ENCODE data around the gene RPL31.

RPL31 gene

DNA sequence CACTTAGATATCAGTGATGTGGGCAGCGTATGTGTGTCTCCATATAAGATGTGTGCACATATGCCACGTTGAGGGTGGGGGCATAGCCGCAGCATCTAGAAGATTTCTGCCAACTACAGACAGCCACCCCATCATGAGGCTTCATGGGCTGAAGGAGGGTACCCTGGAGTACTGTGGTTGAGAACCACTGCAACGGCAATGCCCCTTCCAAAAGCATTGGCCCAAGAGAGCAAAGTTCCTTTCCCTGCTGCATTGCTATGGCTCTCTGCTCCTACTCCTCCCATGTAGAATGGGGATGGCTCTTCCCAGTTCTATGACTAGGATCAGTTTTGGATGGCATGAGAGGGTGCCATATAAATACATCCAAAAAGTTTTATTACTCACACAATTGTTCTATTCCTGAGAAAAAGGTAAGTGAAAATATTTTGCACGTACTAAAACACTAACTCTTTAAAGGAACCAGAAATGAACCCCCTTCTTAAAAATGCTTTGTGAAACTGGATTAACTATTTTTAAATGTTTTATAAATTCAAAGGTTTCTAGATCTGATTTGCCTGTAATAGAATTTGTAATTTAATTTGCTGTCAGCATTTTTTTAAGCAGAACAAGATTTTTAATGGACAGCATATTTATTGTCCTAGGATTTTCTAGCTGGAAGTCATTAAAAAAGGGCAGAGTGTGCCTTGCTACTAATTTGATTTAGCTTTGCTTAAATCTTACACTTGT is 4.4 kb upstream of the RPL31 start:
- no peak for DNase-seq

DNA sequence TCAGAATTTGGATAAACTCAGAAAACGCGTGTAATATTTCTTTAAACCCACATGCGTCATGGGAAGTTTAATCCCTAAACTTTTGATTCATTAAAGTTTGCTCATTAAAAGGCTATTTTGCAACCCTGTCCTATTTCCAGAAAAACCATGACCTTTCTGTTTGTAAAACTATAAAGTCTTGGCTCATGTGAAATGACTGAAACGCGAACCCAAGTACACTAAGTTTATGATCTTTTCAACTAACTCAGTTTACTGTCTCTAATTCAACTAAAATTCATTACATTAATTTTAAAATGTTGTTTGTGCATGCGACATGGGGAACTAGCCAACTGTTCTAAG is 3.9 kb upstream of the RPL31 start:
- no peak for DNase-seq

DNA sequence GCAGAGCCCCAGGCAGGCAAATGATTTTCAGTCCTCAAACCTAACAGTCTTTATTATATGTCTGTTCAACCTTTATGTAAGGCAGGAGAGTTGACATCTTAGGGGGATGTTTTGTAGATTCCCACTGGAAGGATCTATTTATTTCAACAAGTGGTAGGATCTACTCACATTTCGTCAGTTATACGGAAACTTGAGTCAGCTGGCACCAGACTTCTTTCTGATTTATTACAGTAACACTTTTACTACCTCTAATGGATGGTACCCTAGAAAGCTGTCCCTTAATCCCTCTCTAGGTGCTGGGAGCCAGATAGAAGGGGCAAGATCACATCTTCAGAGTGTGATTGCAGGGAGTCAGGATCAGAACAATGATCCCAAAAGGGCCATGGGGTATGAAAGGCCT is 2.1 kb upstream of the RPL31 start:
- no peak for DNase-seq

DNA sequence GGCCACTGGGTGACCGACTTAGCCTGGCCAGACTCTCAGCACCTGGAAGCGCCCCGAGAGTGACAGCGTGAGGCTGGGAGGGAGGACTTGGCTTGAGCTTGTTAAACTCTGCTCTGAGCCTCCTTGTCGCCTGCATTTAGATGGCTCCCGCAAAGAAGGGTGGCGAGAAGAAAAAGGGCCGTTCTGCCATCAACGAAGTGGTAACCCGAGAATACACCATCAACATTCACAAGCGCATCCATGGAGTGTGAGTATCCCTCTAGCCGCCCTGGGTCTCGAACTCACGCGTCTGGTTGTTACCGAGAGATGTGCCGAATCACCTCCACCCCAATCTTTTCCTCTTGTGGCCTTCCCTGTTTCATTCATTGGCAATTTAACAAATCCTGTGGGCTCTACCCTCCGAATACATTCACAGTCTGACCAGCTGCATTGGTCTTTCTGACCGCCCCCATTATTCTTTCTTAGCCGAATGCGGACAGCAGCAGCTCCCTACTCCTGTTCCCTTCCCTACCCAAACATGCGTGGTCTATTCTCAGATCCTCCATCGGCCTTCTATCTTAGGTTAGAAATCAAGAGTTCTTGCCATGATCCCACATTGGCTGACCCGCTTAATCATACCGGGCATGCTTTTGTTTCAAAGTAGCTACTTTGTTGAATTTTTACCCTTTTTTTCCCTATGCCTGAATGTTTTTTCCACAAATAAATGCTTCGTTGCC is 631 bp downstream of the RPL31 start:
- peak; percentile 14 for DNase-seq

DNA sequence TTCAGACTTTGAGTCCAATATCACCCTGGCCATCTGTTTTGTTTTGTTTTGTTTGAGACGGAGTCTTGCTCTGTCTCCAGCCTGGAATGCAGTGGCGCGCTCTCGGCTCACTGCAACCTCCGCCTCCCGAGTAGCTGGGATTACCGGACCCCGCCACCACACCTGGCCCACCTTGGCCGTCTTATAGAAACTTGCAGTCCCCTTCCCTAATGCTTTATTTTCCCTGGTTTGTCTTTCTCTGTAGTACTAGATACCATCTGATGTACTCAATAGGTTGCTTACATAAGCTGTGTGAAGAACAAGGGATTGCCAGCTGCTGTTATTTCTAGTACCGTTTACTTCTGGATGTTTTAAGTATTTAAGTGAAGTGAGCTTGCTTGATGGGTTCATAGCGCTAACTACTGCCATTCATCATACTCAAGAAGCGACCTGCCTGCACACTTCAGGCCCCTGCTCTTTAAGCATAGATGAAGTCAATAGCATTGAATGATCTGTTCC is 1.2 kb downstream of the RPL31 start:
- no peak for DNase-seq

DNA sequence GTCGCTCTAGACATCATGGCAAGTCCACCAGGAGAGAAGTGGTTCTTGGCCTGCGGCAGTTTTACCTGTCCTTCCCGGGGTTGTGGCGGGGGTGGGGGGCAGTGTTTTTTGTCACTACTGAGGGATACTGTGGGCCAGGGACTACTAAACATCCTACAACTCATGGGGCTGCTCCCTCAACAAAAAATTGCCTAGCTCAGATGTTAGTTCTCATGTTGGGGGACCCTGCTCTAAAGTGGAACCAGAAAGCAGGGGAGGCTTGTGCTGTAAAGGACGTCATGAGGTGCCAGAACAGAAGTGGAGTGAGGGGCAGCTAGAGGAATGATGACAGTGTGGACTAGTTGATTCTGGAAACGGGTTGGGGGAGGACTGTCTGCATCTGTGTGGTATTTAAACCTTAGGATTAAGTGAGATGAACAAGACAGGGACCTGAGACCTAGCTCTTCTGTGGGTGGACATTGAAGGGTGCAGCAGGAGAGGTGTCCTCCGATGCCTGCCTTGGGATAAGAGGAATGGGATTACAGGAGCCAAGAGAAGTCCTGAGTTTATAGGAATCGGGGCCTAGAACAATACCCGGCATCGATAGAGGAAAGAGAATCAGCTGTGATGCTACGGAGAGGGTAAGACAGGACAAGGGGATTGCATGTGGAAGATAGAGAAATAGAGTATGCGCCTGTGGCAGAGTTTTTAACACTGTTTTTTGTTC is 2.7 kb downstream of the RPL31 start:
- DNase-seq: no peak

DNA sequence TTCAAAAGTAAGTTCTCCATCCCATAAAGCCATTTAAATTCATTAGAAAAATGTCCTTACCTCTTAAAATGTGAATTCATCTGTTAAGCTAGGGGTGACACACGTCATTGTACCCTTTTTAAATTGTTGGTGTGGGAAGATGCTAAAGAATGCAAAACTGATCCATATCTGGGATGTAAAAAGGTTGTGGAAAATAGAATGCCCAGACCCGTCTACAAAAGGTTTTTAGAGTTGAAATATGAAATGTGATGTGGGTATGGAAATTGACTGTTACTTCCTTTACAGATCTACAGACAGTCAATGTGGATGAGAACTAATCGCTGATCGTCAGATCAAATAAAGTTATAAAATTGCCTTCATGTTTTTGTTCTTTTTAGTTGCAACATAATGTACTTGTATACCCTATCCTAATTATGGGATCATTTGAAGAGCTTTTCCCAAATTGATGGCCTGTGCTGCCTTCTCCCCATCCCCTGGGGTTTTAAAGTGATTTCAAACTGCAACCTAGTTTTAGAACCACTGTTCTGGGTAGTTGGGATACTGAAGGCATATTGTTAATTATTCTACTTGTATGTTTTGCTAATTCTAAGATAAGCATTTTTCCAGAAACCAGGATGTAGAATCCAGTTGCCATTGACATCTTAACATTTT is 4.1 kb downstream of the RPL31 start:
- DNase-seq: no peak

DNA sequence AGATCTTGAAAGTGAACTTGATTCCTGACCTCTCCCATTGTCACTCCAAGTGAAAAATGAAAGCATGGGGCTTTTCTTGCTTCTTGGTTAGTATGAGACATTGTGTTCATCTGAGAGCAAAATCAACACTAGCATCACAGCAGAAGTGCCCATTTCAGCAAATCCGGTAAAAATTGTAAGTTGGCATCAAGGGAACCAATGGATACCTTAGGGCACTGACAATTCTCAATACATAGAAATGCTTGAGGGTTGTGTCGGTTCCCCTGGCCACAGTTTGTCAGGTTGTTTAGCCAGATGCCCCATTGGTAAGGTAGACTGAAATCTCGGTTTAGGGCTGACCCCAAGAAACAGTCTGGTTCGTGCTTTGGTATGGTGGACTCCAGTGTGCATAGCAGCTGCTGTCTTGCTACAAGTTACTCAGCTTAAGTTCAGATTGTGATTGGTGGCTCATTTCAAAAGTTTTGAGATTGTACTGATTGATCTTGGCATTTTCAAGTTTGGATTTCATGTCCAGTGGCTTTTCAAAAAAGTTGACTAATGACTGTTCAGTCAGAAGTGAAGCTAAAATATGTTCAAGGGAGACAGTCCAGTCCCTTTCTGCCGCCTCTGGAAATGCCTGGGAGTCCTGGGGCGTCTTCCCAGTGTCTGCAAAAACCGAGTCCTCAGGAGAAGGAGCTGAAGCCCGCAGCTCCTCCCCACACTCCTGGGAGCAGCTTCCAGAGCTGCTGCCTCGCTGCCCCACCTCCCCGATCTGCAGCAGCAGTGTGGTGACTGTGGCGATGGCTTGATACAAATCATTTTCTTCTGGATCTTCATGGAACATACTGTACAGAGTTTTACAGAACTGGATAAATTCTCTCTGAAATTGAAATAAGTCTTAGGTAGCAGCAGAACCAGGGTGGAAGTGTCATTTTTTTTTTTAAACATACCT is 5.6 kb downstream of the RPL31 start:
- DNase-seq: peak; percentile 15

DNA sequence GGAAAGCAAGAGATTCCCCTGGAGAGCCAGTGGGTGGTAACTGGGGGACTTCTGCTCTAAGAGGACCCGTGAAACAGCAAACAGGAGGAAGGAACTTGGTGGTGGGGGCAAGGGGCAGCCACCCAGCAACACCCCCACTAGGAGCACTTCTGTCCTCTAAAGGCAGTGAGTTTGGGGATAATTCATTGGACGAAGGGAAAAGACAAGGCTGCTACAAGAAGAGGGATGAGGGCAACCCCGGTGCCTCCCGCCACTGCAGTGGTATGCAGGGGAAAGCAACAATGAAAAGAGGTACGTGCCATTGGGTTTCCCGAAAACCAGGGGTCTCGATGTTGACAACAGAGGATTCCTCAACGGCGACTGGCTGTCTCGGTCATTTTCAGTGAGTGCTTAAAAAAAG is 9.1 kb downstream of the RPL31 start:
- DNase-seq: no peak

DNA sequence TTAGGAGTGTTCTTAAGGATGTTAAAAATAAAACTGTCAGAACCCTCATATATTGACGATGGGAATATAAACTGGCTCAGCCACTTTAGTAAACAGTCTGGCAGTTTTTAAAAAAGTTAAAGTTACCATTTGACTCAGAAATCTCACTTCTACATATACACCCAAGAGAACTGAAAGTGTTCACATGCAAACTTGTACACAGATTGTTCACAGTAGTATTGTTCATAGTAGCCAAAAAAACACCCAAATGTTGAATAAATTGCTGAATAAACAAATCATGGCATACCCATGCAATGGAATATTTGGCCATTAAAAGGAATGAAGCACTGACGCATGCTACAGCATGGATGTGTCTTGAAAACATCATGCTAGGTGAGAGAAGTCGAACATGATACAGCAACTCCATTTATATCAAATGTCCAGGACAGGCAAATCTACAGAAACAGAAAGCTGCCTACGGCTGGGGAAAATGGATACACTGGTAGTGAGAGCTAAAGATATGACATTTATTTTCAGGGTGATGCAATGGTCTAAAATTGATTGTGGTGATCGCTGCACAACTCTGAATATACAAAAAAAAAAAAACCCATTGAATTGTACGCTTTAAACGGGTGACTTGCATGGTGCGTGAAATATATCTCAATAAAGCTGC is 10.1 kb downstream of the RPL31 start:
- no peak for DNase-seq

DNA sequence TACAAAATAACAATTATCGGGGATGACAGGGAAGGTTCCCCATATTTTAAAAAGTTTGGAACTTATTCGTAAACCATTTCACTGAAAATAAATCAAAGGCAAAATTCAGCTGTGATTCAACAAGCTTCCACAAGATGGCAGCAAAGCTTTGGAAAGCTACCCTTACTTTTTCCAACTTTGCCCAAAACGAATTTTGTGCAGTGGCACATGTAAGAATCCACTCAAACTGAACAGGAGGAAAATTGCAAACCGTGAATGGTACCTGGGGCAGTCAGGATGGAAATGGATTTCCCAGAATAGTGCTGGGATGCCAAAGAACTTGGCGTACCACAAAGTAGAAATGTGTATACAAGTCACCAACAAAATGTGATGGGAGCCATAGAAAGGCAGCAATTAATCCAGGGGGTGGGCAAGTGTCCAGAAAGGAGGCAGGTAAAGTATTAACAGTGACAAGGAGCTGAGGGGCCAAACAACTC is 10.7 kb downstream of the RPL31 start:
- peak; percentile 54 for DNase-seq

DNA sequence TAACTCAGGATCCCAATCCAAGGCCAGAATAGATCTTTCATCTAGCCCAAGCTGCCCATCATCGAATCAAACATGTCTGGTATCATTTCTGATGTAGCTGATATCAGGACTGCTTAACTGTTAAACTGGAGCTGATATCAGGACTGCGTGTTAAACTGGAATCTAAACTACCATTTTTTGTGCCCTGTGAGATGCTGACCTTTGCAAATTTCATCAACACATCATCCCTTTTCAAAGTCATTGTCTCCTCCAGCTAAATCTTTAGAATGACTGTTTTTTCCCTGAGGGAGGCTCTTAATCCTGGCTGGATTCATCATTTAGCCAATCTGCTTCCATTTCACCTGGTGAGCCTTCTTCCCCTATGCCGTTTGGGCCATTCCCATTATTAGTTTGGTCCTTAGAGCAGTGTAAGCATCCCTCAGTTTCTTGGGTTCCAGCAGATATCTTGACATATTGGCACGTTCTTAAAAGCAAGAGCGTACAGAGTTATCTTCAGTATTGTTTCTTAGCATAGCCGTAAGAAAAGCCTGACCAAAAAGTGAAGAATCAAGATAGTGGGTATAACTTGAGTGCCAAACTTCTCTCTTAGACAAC is 12.3 kb downstream of the RPL31 start:
- DNase-seq: no peak

DNA sequence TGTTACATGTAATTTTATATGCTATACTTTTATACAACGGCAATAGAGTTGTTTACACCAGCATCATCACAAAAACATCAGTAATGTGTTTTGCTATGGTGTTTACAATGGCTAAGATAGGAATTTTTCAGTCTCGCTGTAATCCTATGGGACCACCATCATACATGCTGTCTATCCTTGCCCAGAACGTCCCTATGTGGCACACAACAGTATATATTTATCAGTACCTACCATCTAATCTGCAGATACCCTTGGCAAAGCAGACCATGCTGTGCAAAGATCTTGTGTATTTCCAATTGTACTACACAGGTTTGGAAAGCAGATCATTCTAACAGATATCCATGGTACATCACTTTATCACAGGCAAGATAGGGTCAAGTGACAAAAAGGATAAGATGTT is 15.3 kb downstream of the RPL31 start:
- no peak for DNase-seq

DNA sequence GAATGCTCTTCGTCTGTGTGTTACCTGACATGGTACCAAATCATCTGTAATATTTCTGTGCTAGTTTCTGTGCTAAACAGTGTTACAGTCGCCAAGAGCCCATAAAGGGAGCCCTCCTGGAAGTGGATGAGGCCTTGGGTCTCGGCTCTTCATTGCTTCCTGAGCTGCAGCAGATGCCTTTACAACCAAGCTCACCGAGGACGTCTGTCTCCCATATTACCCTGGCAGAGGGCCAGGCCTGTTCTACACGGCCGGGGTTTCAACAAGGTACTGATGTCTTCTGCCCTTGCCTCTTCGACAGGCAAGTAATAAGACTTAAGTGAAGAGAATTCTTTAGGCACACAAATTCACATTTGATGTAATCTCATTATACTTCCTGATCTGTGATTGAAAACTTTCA is 16.8 kb downstream of the RPL31 start:
- no peak for DNase-seq

DNA sequence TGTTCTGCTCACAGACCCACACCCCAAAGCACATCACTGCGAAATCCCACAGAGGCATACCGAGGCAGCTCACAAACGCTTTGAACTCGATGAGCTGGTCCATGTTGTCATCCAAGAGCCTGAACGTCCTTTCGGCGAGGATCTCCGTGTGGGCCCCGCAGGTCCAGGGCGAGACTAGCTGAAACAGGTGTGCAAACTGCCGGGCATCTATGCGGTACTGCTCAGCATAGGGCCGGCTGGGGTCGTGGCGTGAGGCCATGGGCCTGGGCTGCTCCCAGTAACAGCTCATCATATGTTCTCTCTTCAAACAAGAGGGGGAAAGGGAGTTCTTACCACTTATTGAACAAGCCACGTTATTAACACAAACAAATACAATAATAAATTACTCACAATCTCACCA is 20.1 kb downstream of the RPL31 start:
- DNase-seq: no peak

DNA sequence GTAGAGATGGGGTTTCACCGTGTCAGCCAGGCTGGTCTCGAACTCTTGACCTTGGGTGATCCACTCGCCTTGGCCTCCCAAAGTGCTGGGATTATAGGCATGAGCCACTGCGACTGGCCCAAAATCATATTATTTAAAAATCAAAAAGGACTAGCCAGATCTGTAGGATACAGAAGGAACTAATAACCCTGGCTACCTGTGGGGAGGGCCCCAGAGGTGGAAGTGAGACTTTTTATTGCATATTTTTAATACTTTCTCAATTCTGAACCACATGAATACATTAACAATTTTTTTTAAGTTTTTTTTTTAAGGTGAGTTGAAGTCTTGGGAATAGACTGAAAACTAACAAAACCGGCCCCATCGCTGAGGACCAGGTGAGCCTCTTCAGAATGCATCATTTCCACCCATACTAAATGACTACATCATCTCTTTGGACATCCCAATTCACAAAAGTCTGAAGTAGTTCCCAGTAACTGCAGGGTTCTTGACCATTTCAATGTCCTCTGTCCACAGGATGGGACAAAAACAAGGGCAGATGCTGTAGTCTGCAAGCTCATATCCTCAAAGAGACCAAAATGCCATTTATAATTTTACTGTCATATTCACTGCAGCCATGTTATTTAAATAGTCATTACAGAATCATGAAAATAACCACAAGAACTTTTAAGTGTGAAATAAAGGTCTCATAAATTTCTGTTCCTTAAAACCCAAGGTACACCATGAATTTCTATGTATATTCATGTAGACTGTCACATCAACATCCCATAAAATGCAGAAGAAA is 21.4 kb downstream of the RPL31 start:
- no peak for DNase-seq

DNA sequence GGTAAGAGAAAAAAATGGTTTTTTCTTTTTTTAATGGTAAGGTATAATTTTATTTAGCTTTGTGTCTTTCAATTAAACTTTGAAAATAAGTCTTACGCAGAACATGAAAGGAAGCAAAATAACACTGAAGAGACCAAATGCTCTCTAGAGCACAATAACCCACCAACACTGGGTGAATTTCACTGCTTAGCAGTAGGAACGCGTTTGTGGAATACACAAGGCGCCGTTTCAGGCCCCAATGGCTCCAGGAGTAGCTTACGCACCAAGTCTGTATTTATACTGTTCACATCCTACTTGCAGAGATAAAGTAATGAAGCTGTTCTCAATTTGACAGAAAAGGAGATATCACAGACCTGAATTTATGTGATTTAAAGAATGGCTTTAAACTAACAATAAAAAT is 23.5 kb downstream of the RPL31 start:
- DNase-seq: no peak

DNA sequence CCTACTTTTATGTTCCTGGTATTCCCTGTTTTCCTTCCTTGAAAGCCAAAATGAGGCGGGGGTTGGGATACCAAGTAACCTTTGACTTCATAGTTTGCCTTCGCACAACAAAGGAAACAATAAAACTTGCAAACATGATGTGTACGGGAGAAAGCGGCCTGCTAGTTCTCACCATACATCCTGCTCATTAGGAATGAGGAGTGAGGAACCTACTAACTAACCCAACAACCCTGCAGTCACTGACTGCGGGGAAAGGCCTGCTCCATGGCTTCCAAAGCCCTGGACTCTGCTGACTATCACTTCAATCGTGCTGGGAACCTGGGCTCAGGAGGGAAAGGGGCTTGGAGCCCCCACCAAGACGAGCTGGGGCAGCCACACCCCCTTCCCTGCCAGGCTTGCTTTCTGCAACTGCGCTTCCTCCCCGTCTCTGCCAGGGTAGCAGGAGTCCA is 24.2 kb downstream of the RPL31 start:
- DNase-seq: no peak

DNA sequence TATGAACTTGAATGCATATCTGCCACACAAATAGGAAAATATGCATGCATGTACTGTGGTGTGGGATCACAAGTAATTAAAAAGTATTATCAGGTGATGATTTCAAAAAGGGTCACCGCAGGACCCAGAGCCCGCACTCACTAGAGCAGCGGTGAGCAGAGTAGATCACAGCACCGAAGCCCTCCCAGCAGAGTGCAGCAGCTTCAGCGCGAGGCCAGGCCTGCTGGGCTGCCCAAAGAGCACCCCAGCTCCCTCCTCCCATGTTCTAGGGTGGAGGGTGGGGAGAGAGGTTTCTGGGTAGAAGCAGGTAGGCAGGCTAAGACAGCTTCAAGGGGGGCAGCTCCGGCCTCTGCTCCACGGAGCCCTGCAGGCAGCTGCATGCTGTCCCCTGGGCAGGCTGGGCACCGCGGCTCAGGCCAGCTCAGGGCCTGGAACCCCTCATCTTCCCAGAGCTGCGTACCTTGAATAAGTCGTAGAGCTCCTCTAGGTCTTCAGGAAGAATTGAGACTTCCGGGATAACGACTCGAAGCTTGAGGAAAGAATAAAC is 24.9 kb downstream of the RPL31 start:
- no peak for DNase-seq

DNA sequence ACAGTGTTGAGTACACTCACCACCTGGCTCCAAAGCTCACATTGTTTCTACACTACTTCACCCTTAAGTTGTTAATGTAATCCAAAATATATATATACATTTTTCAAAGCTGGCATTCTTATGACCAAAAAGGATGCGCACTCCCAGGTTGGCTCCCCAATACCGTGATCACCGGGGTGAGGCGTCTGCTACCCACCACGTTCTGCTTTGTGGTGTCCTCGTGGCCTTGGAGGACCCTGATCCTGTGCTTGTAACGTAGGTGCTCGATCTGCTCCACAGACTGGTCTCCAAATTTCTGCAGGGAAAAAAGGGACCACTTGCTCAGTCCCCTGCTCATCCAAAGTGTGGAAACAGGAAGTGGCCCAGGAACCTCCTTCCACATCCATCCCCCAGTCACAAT is 25.8 kb downstream of the RPL31 start:
- no peak for DNase-seq

Measured in EL (cell line).